H9 (cell line): ENCODE measurements around the gene DPH1. TPM values are rescaled to one million over a fixed set of nuclear protein-coding genes. Genes with fewer than 3 reads are reported as not detected.

Experiments
- DNase-seq: peaks from one replicate; pipeline ENCODE4 v3.0.0-alpha.2; 2017
- H2AFZ ChIP-seq: one replicate; pipeline ENCODE4 v1.6.1; 2013; ENCODE audit warnings: mild to moderate bottlenecking, low read length, control low read depth, moderate library complexity
- H2AK5ac ChIP-seq: 2 replicates; pipeline ENCODE4 v1.6.1; 2013; ENCODE audit warnings: low read length, control low read depth, mixed read lengths; ENCODE audit not compliant: insufficient read length
- H2BK120ac ChIP-seq: one replicate; pipeline ENCODE4 v1.6.1; 2013; ENCODE audit warnings: low read depth, mild to moderate bottlenecking, low read length, control low read depth, inconsistent platforms; ENCODE audit not compliant: poor library complexity, severe bottlenecking
- H2BK12ac ChIP-seq: 2 replicates; pipeline ENCODE4 v1.6.1; 2013; ENCODE audit warnings: low read length, control low read depth, mixed read lengths, low read depth; ENCODE audit not compliant: insufficient read length
- H2BK15ac ChIP-seq: 2 replicates; pipeline ENCODE4 v1.6.1; 2013; ENCODE audit warnings: low read depth, low read length, control low read depth
- H2BK20ac ChIP-seq: one replicate; pipeline ENCODE4 v1.6.1; 2013; ENCODE audit warnings: low read depth, mild to moderate bottlenecking, low read length, control low read depth, inconsistent platforms; ENCODE audit not compliant: poor library complexity, severe bottlenecking
- H2BK5ac ChIP-seq: 2 replicates; pipeline ENCODE4 v1.6.1; 2013; ENCODE audit warnings: low read length, control low read depth, mixed read lengths; ENCODE audit not compliant: insufficient read length
- H3K14ac ChIP-seq: 2 replicates; pipeline ENCODE4 v1.6.1; 2013; ENCODE audit warnings: low read length, control low read depth; ENCODE audit not compliant: insufficient read depth
- H3K18ac ChIP-seq: 2 replicates; pipeline ENCODE4 v1.6.1; 2013; ENCODE audit warnings: low read depth, mild to moderate bottlenecking, mixed read lengths, low read length, control low read depth; ENCODE audit not compliant: insufficient read length
- H3K23ac ChIP-seq: 2 replicates; pipeline ENCODE4 v1.6.1; 2013; ENCODE audit warnings: low read length, control low read depth, mixed read lengths, low read depth; ENCODE audit not compliant: insufficient read length
- H3K23me2 ChIP-seq: 2 replicates; pipeline ENCODE4 v1.6.1; 2013; ENCODE audit warnings: low read depth, mild to moderate bottlenecking, mixed read lengths, low read length, control low read depth; ENCODE audit not compliant: insufficient read length, poor library complexity, severe bottlenecking
- H3K27ac ChIP-seq: 2 replicates; pipeline ENCODE4 v1.5.1; 2013; ENCODE audit warnings: low read length, control low read depth, mixed read lengths, low read depth; ENCODE audit not compliant: insufficient read length
- H3K27me3 ChIP-seq: 2 replicates; pipeline ENCODE4 v1.6.1; 2013; ENCODE audit warnings: low read length, control low read depth, inconsistent platforms; ENCODE audit not compliant: insufficient read depth
- H3K4ac ChIP-seq: 2 replicates; pipeline ENCODE4 v1.6.1; 2013; ENCODE audit warnings: low read depth, mild to moderate bottlenecking, control low read depth, inconsistent platforms, low read length, moderate library complexity
- H3K4me1 ChIP-seq: 2 replicates; pipeline ENCODE4 v1.6.1; 2013; ENCODE audit warnings: low read length, control low read depth, inconsistent platforms; ENCODE audit not compliant: insufficient read depth
- H3K4me2 ChIP-seq: 2 replicates; pipeline ENCODE4 v1.6.1; 2013; ENCODE audit warnings: low read length, control low read depth, mixed read lengths; ENCODE audit not compliant: insufficient read length, insufficient read depth
- H3K56ac ChIP-seq: 2 replicates; pipeline ENCODE4 v1.6.1; 2013; ENCODE audit warnings: low read depth, mild to moderate bottlenecking, mixed read lengths, low read length, control low read depth; ENCODE audit not compliant: insufficient read length
- H3K79me1 ChIP-seq: 2 replicates; pipeline ENCODE4 v1.6.1; 2013; ENCODE audit warnings: low read depth, mild to moderate bottlenecking, moderate library complexity, low read length, control low read depth, inconsistent platforms; ENCODE audit not compliant: insufficient read depth, poor library complexity, severe bottlenecking
- H3K79me2 ChIP-seq: 2 replicates; pipeline ENCODE4 v1.6.1; 2013; ENCODE audit warnings: low read length, control low read depth, inconsistent platforms; ENCODE audit not compliant: insufficient read depth
- H3K9ac ChIP-seq: 2 replicates; pipeline ENCODE4 v1.6.1; 2013; ENCODE audit warnings: low read length, control low read depth, mixed read lengths; ENCODE audit not compliant: insufficient read length; ENCODE audit errors: extremely low read depth
- H3K9me3 ChIP-seq: one replicate; pipeline ENCODE4 v1.6.1; 2013; ENCODE audit warnings: low read depth, low read length, inconsistent platforms; ENCODE audit not compliant: control insufficient read depth
- H3T11ph ChIP-seq: one replicate; pipeline ENCODE4 v1.6.1; 2013; ENCODE audit warnings: mild to moderate bottlenecking, low read length, control low read depth, inconsistent platforms
- H4K20me1 ChIP-seq: one replicate; pipeline ENCODE4 v1.6.1; 2013; ENCODE audit not compliant: control insufficient read depth, insufficient read length, insufficient read depth
- H4K5ac ChIP-seq: 2 replicates; pipeline ENCODE4 v1.6.1; 2013; ENCODE audit warnings: low read depth, mild to moderate bottlenecking, mixed read lengths, low read length, control low read depth; ENCODE audit not compliant: insufficient read length
- H4K8ac ChIP-seq: replicated peaks from 2 replicates; pipeline ENCODE4 v1.6.1; 2013; ENCODE audit warnings: low read length, control low read depth, mixed read lengths, low read depth; ENCODE audit not compliant: insufficient read length
- H4K91ac ChIP-seq: 2 replicates; pipeline ENCODE4 v1.6.1; 2013; ENCODE audit warnings: low read depth, mild to moderate bottlenecking, moderate library complexity, mixed read lengths, low read length, control low read depth; ENCODE audit not compliant: insufficient read length
- H3K27ac Mint-ChIP-seq, 3 experiments: 2 replicates in 2 of 3; 3 replicates in 1 of 3; pipeline ENCODE4 v1.8.0; 2020 to 2021; ENCODE audit warnings: mixed read lengths in 3 of 3, mild to moderate bottlenecking in 1 of 3, moderate library complexity in 1 of 3
- H3K27me3 Mint-ChIP-seq: 2 replicates; pipeline ENCODE4 v1.8.0; 2021; ENCODE audit warnings: low read depth, mild to moderate bottlenecking, moderate library complexity, mixed read lengths
- H3K36me3 Mint-ChIP-seq, 3 experiments: 2 replicates in 2 of 3; 3 replicates in 1 of 3; pipeline ENCODE4 v1.8.0; 2020 to 2021; ENCODE audit warnings: low read depth in 3 of 3, mixed read lengths in 3 of 3; ENCODE audit not compliant: insufficient read depth in 1 of 3
- H3K4me1 Mint-ChIP-seq, 2 experiments: 2 replicates each; pipeline ENCODE4 v1.8.0; 2020; ENCODE audit warnings: mixed read lengths in 2 of 2
- H3K4me3 Mint-ChIP-seq, 2 experiments: 2 replicates in 1 of 2; 3 replicates in 1 of 2; pipeline ENCODE4 v1.8.0; 2020 to 2021; ENCODE audit warnings: mild to moderate bottlenecking in 2 of 2, mixed read lengths in 2 of 2, moderate library complexity in 1 of 2
- H3K9me3 Mint-ChIP-seq, 2 experiments: 2 replicates in 1 of 2; 3 replicates in 1 of 2; pipeline ENCODE4 v1.8.0; 2020; ENCODE audit warnings: mild to moderate bottlenecking in 2 of 2, mixed read lengths in 2 of 2, moderate library complexity in 1 of 2
- CTCF ChIP-seq: fragments of 200-600 bp; sonication (generic); conservative IDR thresholded peaks from 3 replicates; pipeline ENCODE4 v1.8.0; 2021; ENCODE audit warnings: antibody characterized with exemption, mild to moderate bottlenecking
- WGBS: extraction: QIAGEN DNeasy Blood & Tissue Kit; methylation state at CpG from one replicate; pipeline ENCODE4 v1.1.7; 2013; ENCODE audit warnings: missing lambda C conversion rate, low lambda C conversion rate, mixed read lengths; ENCODE audit not compliant: insufficient read length; ENCODE audit errors: extremely low coverage; 5-methylcytosine and 5-hydroxymethylcytosine counted together
- total RNA-seq: library from RNA; stranded (reverse); gene quantifications from 2 replicates; pipeline ENCODE4 v1.2.1, GENCODE V29; 2021

The DPH1 gene
- total RNA-seq, 1 experiment from 2014 or later: 27.5 TPM

- Mint-ChIP-seq H3K4me1 (peaks cover 7 to 11% of the 10 kb centered on the region in 2 experiments), H3K4me3 (peak overlapping the region in 1 of 2 experiments; percentile 92; a peak in 1 of 5 replicates), H3K9me3 (no peaks in the 10 kb centered on the region), H3K36me3 (peaks cover 7 to 19% (median 13%) of the 10 kb centered on the region in 3 experiments), H3K27me3 (peaks cover 29% of the 10 kb centered on the region), H3K27ac (no peak overlapping the region)
- H3T11ph ChIP-seq: no peak overlapping the region
- DNase-seq: no peak
- H4K8ac ChIP-seq: no peak overlapping the region
- no peaks in the 10 kb centered on the region for H3K4me1 ChIP-seq
- no peak overlapping the region for H2AK5ac ChIP-seq
- no peak overlapping the region for H2BK20ac ChIP-seq
- H4K91ac ChIP-seq: no peak overlapping the region
- no peak overlapping the region for H3K4ac ChIP-seq
- H3K14ac ChIP-seq: no peak overlapping the region
- no peaks in the 10 kb centered on the region for H3K9me3 ChIP-seq
- H3K23ac ChIP-seq: no peak overlapping the region
- no peak overlapping the region for H3K56ac ChIP-seq
- H3K79me1 ChIP-seq: no peaks in the 10 kb centered on the region
- no CpG with 5 or more reads among the region's 6 CpGs for WGBS
- H3K27me3 ChIP-seq: peaks cover 2% of the 10 kb centered on the region; the same call in 1 of the 2 replicates
- H3K9ac ChIP-seq: no peak overlapping the region
- H2BK5ac ChIP-seq: no peak overlapping the region
- no peaks in the 10 kb centered on the region for H4K20me1 ChIP-seq
- no peak for TF ChIP-seq CTCF
- H3K18ac ChIP-seq: no peak overlapping the region
- no peaks in the 10 kb centered on the region for H3K79me2 ChIP-seq
- H3K23me2 ChIP-seq: peaks cover 9% of the 10 kb centered on the region
- H3K4me2 ChIP-seq: no peak overlapping the region
- no peak overlapping the region for H2AFZ ChIP-seq
- H2BK15ac ChIP-seq: no peak overlapping the region
- H4K5ac ChIP-seq: no peak overlapping the region
- no peak overlapping the region for H2BK12ac ChIP-seq
- no peak overlapping the region for H2BK120ac ChIP-seq
- H3K27ac ChIP-seq: no peak overlapping the region
These were observed 13.8 kb downstream of the DPH1 start for GRCh38 chr17:2043785-2044184.
